Left renal cortex interstitium (tissue), 4 donors: ENCODE measurements around the gene CDC42BPB. TPM values are rescaled to one million over a fixed set of nuclear protein-coding genes. Genes with fewer than 3 reads are reported as not detected.

Experiments
- DNase-seq, 4 donors: peaks; one replicate each; pipeline ENCODE4 v3.0.0-alpha.2; 2013; ENCODE audit warnings: low read depth in 4 of 4, low spot score in 2 of 4, missing footprints in 1 of 4
- polyA plus RNA-seq, 4 donors: library from polyadenylated mRNA; unstranded; fragments of 120-200 nt; gene quantifications; one replicate each; pipeline ENCODE4 v1.2.1, GENCODE V29; 2013; ENCODE audit not compliant: insufficient read length in 4 of 4

The CDC42BPB gene
- polyA plus RNA-seq, 4 donors: 71.9 to 96.1 (median 82.7) TPM

GRCh38 chr14:102888748-102889147 is 168.6 kb downstream of the CDC42BPB start:
- DNase-seq: no peak

- DNase-seq: no peak
Observed at GRCh38 chr14:102885737-102886447, 171.5 kb downstream of the CDC42BPB start.

GRCh38 chr14:102883554-102883953 is 173.8 kb downstream of the CDC42BPB start:
- DNase-seq: no peak

- no peak for DNase-seq
Observed at GRCh38 chr14:102883089-102883541, 174.2 kb downstream of the CDC42BPB start.

Other genes with a start within 250 kb of the CDC42BPB start
- gene AMN, start 134.9 kb downstream of the CDC42BPB start, polyA plus RNA-seq: 10 to 100 TPM; 17.4 to 43.4 (median 38.0) TPM
- gene LBHD2, start 26.7 kb upstream of the CDC42BPB start, polyA plus RNA-seq: not detected
- 1 to 10 TPM; 2.5 to 5.8 (median 3.9) TPM for gene EXOC3L4, start 37.2 kb upstream of the CDC42BPB start, polyA plus RNA-seq
- gene TNFAIP2, start 65.9 kb upstream of the CDC42BPB start, polyA plus RNA-seq: 10 to 100 TPM; 22.1 to 49.1 (median 37.5) TPM